OCI-LY1 (cell line): Measurements from ENCODE around the gene NIT1.

Experiments
- H2AFZ ChIP-seq: fragments of 200-600 bp; sonication (generic), shearing (Covaris generic); 2 replicates; pipeline ENCODE4 v1.6.0; 2014; ENCODE audit warnings: antibody characterized with exemption, mild to moderate bottlenecking, low read length
- H3F3A ChIP-seq: fragments of 200-600 bp; sonication (generic), shearing (Covaris generic); 2 replicates; pipeline ENCODE4 v1.6.0; 2014; ENCODE audit warnings: mild to moderate bottlenecking, antibody characterized with exemption, low read length, moderate library complexity; ENCODE audit not compliant: insufficient read depth
- H3K27ac ChIP-seq: fragments of 200-600 bp; sonication (generic); 2 replicates; pipeline ENCODE4 v1.5.1; 2014; ENCODE audit warnings: low read length, mixed run types, mild to moderate bottlenecking, low read depth; ENCODE audit not compliant: poor library complexity, severe bottlenecking
- H3K27me3 ChIP-seq: fragments of 200-600 bp; sonication (generic); 2 replicates; pipeline ENCODE4 v1.6.0; 2014; ENCODE audit warnings: antibody characterized with exemption, mild to moderate bottlenecking, low read length, moderate library complexity; ENCODE audit not compliant: insufficient read depth
- H3K36me3 ChIP-seq: fragments of 200-600 bp; sonication (generic); 2 replicates; pipeline ENCODE4 v1.6.1; 2014; ENCODE audit warnings: mild to moderate bottlenecking, antibody characterized with exemption, low read length, moderate library complexity, mixed read lengths; ENCODE audit not compliant: insufficient read depth
- H3K4me1 ChIP-seq: fragments of 200-600 bp; sonication (generic); 2 replicates; pipeline ENCODE4 v1.5.1; 2014; ENCODE audit warnings: mild to moderate bottlenecking, low read length, moderate library complexity; ENCODE audit not compliant: insufficient read depth, severe bottlenecking
- H3K4me2 ChIP-seq: fragments of 200-600 bp; sonication (generic), shearing (Covaris generic); 2 replicates; pipeline ENCODE4 v1.6.1; 2014; ENCODE audit warnings: low read length
- H3K4me3 ChIP-seq: fragments of 200-600 bp; sonication (generic); 2 replicates; pipeline ENCODE4 v1.5.1; 2014; ENCODE audit warnings: low read length, low read depth, mild to moderate bottlenecking, mixed read lengths; ENCODE audit not compliant: poor library complexity, severe bottlenecking
- H3K79me2 ChIP-seq: fragments of 200-600 bp; shearing (Covaris generic); 2 replicates; pipeline ENCODE4 v1.6.1; 2016; ENCODE audit warnings: mixed run types, low read length, mixed read lengths; ENCODE audit not compliant: insufficient read depth
- H3K9ac ChIP-seq: fragments of 200-600 bp; sonication (generic), shearing (Covaris generic); 2 replicates; pipeline ENCODE4 v1.6.1; 2014; ENCODE audit warnings: mild to moderate bottlenecking, low read length, mixed read lengths
- H3K9me2 ChIP-seq: fragments of 200-600 bp; sonication (generic), shearing (Covaris generic); 2 replicates; pipeline ENCODE4 v1.6.1; 2014; ENCODE audit warnings: low read depth, mild to moderate bottlenecking, low read length, mixed read lengths
- H3K9me3 ChIP-seq: fragments of 200-600 bp; shearing (Covaris generic); 2 replicates; pipeline ENCODE4 v1.6.1; 2014; ENCODE audit warnings: low read length, mixed read lengths
- H4K20me1 ChIP-seq: fragments of 200-600 bp; sonication (generic), shearing (Covaris generic); 2 replicates; pipeline ENCODE4 v1.6.0; 2016; ENCODE audit warnings: mild to moderate bottlenecking, low read length; ENCODE audit not compliant: insufficient read depth
- CTCF ChIP-seq: fragments of 200-600 bp; sonication (generic), shearing (Covaris generic); IDR thresholded peaks from 2 replicates; pipeline ENCODE4 v1.5.1; 2017; ENCODE audit warnings: mild to moderate bottlenecking, antibody characterized with exemption, low read length, moderate library complexity, mixed read lengths
- EZH2 ChIP-seq: fragments of 200-600 bp; sonication (generic), shearing (Covaris generic); IDR thresholded peaks from 2 replicates; pipeline ENCODE4 v1.8.0; 2017; ENCODE audit warnings: borderline replicate concordance, mixed run types, mild to moderate bottlenecking, antibody characterized with exemption, low read length, moderate library complexity, mixed read lengths

The NIT1 gene

GRCh38 chr1:161165742-161166668 lies 48.1 kb downstream of the NIT1 start, which contains the start of gene PPOX:
Gene PPOX (plus strand): TSS chr1:161166426. CDS start chr1:161166848, 422 bp downstream.
- Histone ChIP-seq H3K4me2 (peak within 1 kb of the TSS; percentile 91), H3K9me3 (no peaks in the 10 kb centered on the region), H3K4me3 (peak within 1 kb of the TSS; percentile 79), H3K27ac (peak within 1 kb of the TSS; percentile 69), H3F3A (peaks cover 5% of the 10 kb centered on the region), H3K9me2 (no peaks in the 10 kb centered on the region), H3K27me3 (no peaks in the 10 kb centered on the region), H3K36me3 (peaks cover 50% of the 10 kb centered on the region), H4K20me1 (no peaks in the 10 kb centered on the region), H3K9ac (peak within 1 kb of the TSS; percentile 83), H2AFZ (no peak within 1 kb of the TSS), H3K4me1 (peaks cover 27% of the 10 kb centered on the region), H3K79me2 (no peaks in the 10 kb centered on the region)
- TF ChIP-seq CTCF (peak; percentile 91), EZH2 (no peak)

GRCh38 chr1:161166669-161167548 lies 49.0 kb downstream of the NIT1 start:
- TF ChIP-seq EZH2, result no peak
- TF ChIP-seq CTCF, result 0 out of 2 replicates have a peak, but pooled peaks have one; percentile 6
- no peaks in the 10 kb centered on the region for H3K79me2 ChIP-seq
- H3K4me3 ChIP-seq, result peak overlapping the region; percentile 79
- H3K4me2 ChIP-seq, result peak overlapping the region; percentile 91
- H3K27me3 ChIP-seq, result no peaks in the 10 kb centered on the region
- peaks cover 57% of the 10 kb centered on the region for H3K36me3 ChIP-seq
- H2AFZ ChIP-seq, result no peak overlapping the region
- peak overlapping the region; percentile 83 for H3K9ac ChIP-seq
- H3K9me2 ChIP-seq, result no peaks in the 10 kb centered on the region
- H3K27ac ChIP-seq, result peak overlapping the region; percentile 28
- H3K9me3 ChIP-seq, result no peaks in the 10 kb centered on the region
- peaks cover 5% of the 10 kb centered on the region for H3F3A ChIP-seq
- peaks cover 21% of the 10 kb centered on the region for H3K4me1 ChIP-seq
- H4K20me1 ChIP-seq, result no peaks in the 10 kb centered on the region

GRCh38 chr1:161168906-161169305 lies 51.0 kb downstream of the NIT1 start:
- H3F3A ChIP-seq, result peaks cover 5% of the 10 kb centered on the region
- no peaks in the 10 kb centered on the region for H4K20me1 ChIP-seq
- no peak overlapping the region for H3K27ac ChIP-seq
- no peaks in the 10 kb centered on the region for H3K9me3 ChIP-seq
- no peak overlapping the region for H3K9ac ChIP-seq
- H3K9me2 ChIP-seq, result no peaks in the 10 kb centered on the region
- H3K79me2 ChIP-seq, result no peaks in the 10 kb centered on the region
- no peak overlapping the region for H3K4me3 ChIP-seq
- no peak overlapping the region for H3K4me2 ChIP-seq
- peaks cover 21% of the 10 kb centered on the region for H3K4me1 ChIP-seq
- H2AFZ ChIP-seq, result no peak overlapping the region
- H3K36me3 ChIP-seq, result peaks cover 61% of the 10 kb centered on the region
- no peaks in the 10 kb centered on the region for H3K27me3 ChIP-seq
- TF ChIP-seq CTCF (no peak), EZH2 (no peak)
